ENCODE data around the gene MACROD2.

DNA sequence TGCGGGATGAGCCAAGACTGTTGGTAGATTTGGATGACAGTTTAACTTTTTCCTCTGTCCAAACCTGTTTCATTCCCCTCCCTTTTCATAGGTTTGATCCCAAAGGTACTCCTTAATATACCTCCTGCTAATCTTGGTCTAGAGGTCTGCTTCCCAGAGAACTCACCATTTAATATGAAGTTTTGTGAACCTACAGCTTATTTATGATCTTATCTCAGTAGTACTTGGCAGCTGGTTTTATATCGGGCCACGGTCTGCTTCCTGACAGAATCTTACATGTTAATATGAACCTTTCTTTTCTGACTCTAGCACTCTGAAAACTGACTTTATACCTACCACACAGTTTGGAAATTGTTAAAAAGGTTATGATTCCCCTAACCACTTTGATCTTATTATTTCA lies 138.7 kb downstream of the MACROD2 start:
- TF ChIP-seq, protein P1, sequence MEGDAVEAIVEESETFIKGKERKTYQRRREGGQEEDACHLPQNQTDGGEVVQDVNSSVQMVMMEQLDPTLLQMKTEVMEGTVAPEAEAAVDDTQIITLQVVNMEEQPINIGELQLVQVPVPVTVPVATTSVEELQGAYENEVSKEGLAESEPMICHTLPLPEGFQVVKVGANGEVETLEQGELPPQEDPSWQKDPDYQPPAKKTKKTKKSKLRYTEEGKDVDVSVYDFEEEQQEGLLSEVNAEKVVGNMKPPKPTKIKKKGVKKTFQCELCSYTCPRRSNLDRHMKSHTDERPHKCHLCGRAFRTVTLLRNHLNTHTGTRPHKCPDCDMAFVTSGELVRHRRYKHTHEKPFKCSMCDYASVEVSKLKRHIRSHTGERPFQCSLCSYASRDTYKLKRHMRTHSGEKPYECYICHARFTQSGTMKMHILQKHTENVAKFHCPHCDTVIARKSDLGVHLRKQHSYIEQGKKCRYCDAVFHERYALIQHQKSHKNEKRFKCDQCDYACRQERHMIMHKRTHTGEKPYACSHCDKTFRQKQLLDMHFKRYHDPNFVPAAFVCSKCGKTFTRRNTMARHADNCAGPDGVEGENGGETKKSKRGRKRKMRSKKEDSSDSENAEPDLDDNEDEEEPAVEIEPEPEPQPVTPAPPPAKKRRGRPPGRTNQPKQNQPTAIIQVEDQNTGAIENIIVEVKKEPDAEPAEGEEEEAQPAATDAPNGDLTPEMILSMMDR (IDR thresholded peaks at IDR 0.05): no peak
- no peak for TF ChIP-seq POLR2A (IDR thresholded peaks at IDR 0.05)

Data from body of pancreas (tissue), 4 donors.